A172 (cell line): ENCODE measurements around the gene PAPLN. TPM values are rescaled to one million over a fixed set of nuclear protein-coding genes. Genes with fewer than 3 reads are reported as not detected.
"Not testable (repeated sequence)": the region's sequence is repeated elsewhere in the genome, so short reads cannot be mapped to it uniquely, and the experiment has no call there.

ENCODE experiments used
- DNase-seq: peaks from one replicate; pipeline ENCODE4 v3.0.0-alpha.2; 2015; ENCODE audit warnings: low spot score
- total RNA-seq: library from RNA; depleted of rRNA; stranded (reverse); fragments of >200 nt; shearing (Covaris generic); gene quantifications from 2 replicates; pipeline ENCODE4 v1.2.3, GENCODE V29; 2014; rRNA removed

PAPLN gene
- 0.57 and 0.86 TPM in 2 replicates for total RNA-seq

- DNase-seq: peak; percentile 27
Observed at GRCh38 chr14:73237219-73237785, at the start of gene PAPLN. TSS of gene PAPLN (plus strand) at chr14:73237506. CDS start at chr14:73239779, 2,273 bp downstream.

GRCh38 chr14:73188501-73188911 lies 48.8 kb upstream of the PAPLN start:
- DNase-seq: peak; percentile 59

- DNase-seq: no peak
Observed at GRCh38 chr14:73189651-73190050, 47.7 kb upstream of the PAPLN start.

GRCh38 chr14:73191441-73191840 lies 45.9 kb upstream of the PAPLN start:
- no peak for DNase-seq

- not testable (repeated sequence) for DNase-seq
Observed at GRCh38 chr14:73194306-73194705, 43.0 kb upstream of the PAPLN start.

- DNase-seq: no peak
Observed at GRCh38 chr14:73198253-73198652, 39.1 kb upstream of the PAPLN start.

- no peak for DNase-seq
Observed at GRCh38 chr14:73203527-73203926, 33.8 kb upstream of the PAPLN start.

GRCh38 chr14:73207615-73208014 lies 29.7 kb upstream of the PAPLN start:
- no peak for DNase-seq

- no peak for DNase-seq
Observed at GRCh38 chr14:73208390-73208789, 28.9 kb upstream of the PAPLN start.

GRCh38 chr14:73208846-73209245 lies 28.5 kb upstream of the PAPLN start:
- no peak for DNase-seq

GRCh38 chr14:73209953-73210352 lies 27.4 kb upstream of the PAPLN start:
- peak; percentile 53 for DNase-seq

GRCh38 chr14:73211251-73212040 lies 25.9 kb upstream of the PAPLN start:
- no peak for DNase-seq

- DNase-seq: no peak
Observed at GRCh38 chr14:73216030-73216429, 21.3 kb upstream of the PAPLN start.

GRCh38 chr14:73217411-73217810 lies 19.9 kb upstream of the PAPLN start:
- no peak for DNase-seq

- no peak for DNase-seq
Observed at GRCh38 chr14:73220061-73220460, 17.2 kb upstream of the PAPLN start.

- no peak for DNase-seq
Observed at GRCh38 chr14:73220634-73221033, 16.7 kb upstream of the PAPLN start.

GRCh38 chr14:73221945-73222344 lies 15.4 kb upstream of the PAPLN start:
- no peak for DNase-seq

- DNase-seq: no peak
Observed at GRCh38 chr14:73223049-73223448, 14.3 kb upstream of the PAPLN start.

- DNase-seq: no peak
Observed at GRCh38 chr14:73225496-73225895, 11.8 kb upstream of the PAPLN start.

GRCh38 chr14:73227812-73228781 lies 9.2 kb upstream of the PAPLN start:
- peak; percentile 92 for DNase-seq

- DNase-seq: no peak
Observed at GRCh38 chr14:73230051-73230450, 7.3 kb upstream of the PAPLN start.
